Measurements from ENCODE around the gene TMEM205. TPM values are rescaled to one million over a fixed set of nuclear protein-coding genes. Genes with fewer than 3 reads are reported as not detected.

TMEM205 gene
- total RNA-seq (2014; rRNA removed), result 202 and 224 TPM in 2 replicates
- Bru-seq, nascent RNA, result percentile 92 among the genes with signal in this experiment
- BruChase-seq, experiment 1, labeled RNA remaining after a 6-hour chase, result percentile 97 among the genes with signal in this experiment
- BruChase-seq, experiment 2, labeled RNA remaining after a 2-hour chase, result percentile 96 among the genes with signal in this experiment
- long read RNA-seq, transcript TMEM205-201 (3 exons, 1,034 nt), result minor isoform, 15 of 189 reads
- long read RNA-seq, transcript TMEM205-216 (4 exons, 792 nt), result major isoform, 81 of 189 reads
- long read RNA-seq, transcript TMEM205-205 (4 exons, 677 nt), result minor isoform, 15 of 189 reads
- long read RNA-seq, transcript TMEM205-203 (2 exons, 1,147 nt), result minor isoform, 30 of 189 reads
- long read RNA-seq, partial matches to known transcripts, result 12 of 189 reads
- long read RNA-seq, other reads (novel, unspliced or antisense), result 13 of 189 reads

DNA sequence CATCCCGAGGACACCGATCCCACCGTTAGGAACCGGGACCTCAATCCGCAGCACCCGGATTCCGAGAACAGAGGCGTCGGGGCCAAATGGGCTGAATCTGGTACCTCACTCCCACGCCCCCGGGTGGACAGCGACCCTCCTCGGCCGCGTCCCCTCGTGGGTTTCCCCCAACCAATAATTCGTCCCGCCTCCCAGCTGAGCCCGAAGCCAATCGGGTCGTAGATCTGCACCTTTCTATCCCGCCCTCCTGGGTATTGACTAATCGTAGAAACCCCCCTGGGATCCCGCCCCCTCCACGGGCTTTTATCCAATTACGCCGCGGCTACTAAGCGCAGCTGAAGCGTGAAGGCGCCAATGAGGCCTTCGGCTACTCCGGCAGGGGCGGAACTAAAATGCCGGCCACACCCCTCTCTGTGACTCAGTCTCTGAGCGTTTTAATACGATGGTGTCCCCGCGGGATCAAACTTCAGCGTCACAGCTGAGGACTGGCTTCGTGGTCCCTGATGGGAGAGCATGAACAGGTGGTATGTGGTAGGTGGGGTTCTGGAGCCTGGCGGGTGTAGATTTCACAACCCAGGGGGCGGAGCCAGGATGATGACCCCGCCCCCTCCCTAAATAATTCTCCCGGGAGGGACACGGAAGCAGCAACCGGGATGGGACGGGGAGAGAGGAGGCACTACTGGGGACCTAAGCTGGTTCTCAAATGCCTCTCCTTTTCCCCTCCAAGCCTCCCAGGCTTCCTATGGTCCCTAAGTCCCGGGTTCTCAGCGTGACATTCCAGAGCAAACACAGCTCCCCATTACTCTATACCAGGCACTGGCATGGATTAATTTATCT lies at the start of gene TMEM205, which contains the start of gene CCDC159:
TMEM205 (minus strand) TSS at position 165 of the 837 bp plus-strand sequence. CDS start 649 bp downstream, outside the sequence.
CCDC159 (plus strand) TSS at position 416 of the 837 bp plus-strand sequence; CDS start at position 504, 88 bp downstream.
- Histone ChIP-seq H3K27ac (ENCODE audit: low read length) (peak within 1 kb of the TSS; percentile 72), H2AFZ (ENCODE audit: low read length) (peak within 1 kb of the TSS; percentile 86), H3K79me2 (ENCODE audit: low read length) (peaks cover 23% of the 10 kb centered on the region), H3K9ac (ENCODE audit: low read length) (peak within 1 kb of the TSS; percentile 87), H3K36me3 (ENCODE audit: low read depth, low read length) (peaks cover 5% of the 10 kb centered on the region), H3F3A (ENCODE audit: low read length, unreplicated experiment) (no peaks in the 10 kb centered on the region), H3K4me1 (ENCODE audit: insufficient read depth, low read length) (peaks cover 36% of the 10 kb centered on the region), H3K9me2 (replicated peaks; ENCODE audit: low read length) (no peaks in the 10 kb centered on the region), H3K4me2 (ENCODE audit: low read length) (peak within 1 kb of the TSS; percentile 84), H3K27me3 (ENCODE audit: low read length) (no peaks in the 10 kb centered on the region), H3K4me3 (ENCODE audit: low read length) (peak within 1 kb of the TSS; percentile 80), H3K9me3 (ENCODE audit: low read length) (no peaks in the 10 kb centered on the region), H4K20me1 (ENCODE audit: low read length) (no peaks in the 10 kb centered on the region)
- intact Hi-C loops (cut with micrococcal nuclease), result loop anchor here (1.0 to 2.0 kb wide), 4 partner anchors 9 to 54 kb away; partner anchors contain the start of genes PLPPR2 and SWSAP1
- ChIA-PET CTCF (interaction anchor here (0.9 to 1.9 kb wide), 3 partner anchors 31 to 52 kb away, joined by 3 to 9 read pairs (median 4); no protein-coding TSS in a partner anchor), POLR2A (ENCODE audit: unreplicated experiment) (interaction anchor here (0.5 to 1.2 kb wide), 8 partner anchors 17 to 885 kb away, joined by 3 to 6 read pairs (median 4); partner anchors contain the start of genes SWSAP1, ZNF136 and ZNF653)
- BruUV-seq (replicated peaks), result no TSS peak
- DNase-seq, result peak; percentile 100
- TF ChIP-seq EZH2 (IDR thresholded peaks at IDR 0.05; ENCODE audit: low read length, unreplicated experiment) (no peak), EZH2phosphoT487 (IDR thresholded peaks at IDR 0.05; ENCODE audit: borderline replicate concordance, low read length) (no peak)
- TF ChIP-seq, protein P1, sequence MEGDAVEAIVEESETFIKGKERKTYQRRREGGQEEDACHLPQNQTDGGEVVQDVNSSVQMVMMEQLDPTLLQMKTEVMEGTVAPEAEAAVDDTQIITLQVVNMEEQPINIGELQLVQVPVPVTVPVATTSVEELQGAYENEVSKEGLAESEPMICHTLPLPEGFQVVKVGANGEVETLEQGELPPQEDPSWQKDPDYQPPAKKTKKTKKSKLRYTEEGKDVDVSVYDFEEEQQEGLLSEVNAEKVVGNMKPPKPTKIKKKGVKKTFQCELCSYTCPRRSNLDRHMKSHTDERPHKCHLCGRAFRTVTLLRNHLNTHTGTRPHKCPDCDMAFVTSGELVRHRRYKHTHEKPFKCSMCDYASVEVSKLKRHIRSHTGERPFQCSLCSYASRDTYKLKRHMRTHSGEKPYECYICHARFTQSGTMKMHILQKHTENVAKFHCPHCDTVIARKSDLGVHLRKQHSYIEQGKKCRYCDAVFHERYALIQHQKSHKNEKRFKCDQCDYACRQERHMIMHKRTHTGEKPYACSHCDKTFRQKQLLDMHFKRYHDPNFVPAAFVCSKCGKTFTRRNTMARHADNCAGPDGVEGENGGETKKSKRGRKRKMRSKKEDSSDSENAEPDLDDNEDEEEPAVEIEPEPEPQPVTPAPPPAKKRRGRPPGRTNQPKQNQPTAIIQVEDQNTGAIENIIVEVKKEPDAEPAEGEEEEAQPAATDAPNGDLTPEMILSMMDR (conservative IDR thresholded peaks at IDR 0.05; ENCODE audit: low read depth, low read length), result 0 out of 2 replicates have a peak, but pooled peaks have one; percentile 24
- peak; percentile 82 for ATAC-seq

DNA sequence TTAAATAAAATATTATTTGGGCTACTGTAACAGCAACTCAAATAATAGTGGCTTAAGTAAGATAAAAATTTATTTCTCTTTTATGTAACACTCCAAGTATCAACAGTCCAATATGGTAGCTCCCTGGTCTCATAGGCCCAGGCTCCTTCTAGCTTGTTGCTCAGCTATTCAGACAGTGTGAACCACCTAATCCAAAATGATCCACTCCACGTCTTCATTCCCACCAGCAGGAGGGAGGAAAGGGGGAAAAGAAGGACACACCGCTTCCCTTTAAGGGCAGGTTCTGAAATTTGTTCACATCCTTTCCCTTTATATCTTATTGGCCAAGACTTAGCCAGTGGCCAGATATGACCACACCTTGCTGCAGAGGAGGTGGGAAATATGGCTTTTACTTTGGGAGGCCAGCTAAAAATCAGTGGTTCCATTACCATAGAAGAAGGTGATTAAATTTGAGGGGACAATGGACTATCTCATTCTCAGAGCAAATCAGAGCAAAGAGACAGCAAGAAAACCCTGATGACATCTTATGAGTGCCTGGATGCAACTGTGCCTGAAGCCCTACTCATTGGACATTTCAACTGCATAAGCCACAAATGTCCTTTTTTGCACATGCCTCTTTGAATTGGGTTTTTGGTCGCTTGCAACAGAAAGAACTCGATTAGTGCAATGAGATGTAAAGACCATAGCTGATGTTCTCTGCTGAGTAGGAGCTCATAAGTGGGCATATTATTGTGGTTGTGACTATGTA lies 45.0 kb upstream of the TMEM205 start:
- no peaks in the 10 kb centered on the region for H3K9me3 ChIP-seq (ENCODE audit: low read length)
- H3K4me1 ChIP-seq (ENCODE audit: insufficient read depth, low read length), result no peaks in the 10 kb centered on the region
- ChIA-PET CTCF (interaction anchor here (0.6 to 0.7 kb wide), 3 partner anchors 57 to 747 kb away, joined by 3 to 9 read pairs (median 3); partner anchors contain the start of gene ZNF700), POLR2A (ENCODE audit: unreplicated experiment) (no interaction called here)
- DNase-seq, result peak; percentile 39
- no peak overlapping the region for H3K27ac ChIP-seq (ENCODE audit: low read length)
- no peak for ATAC-seq
- H3K36me3 ChIP-seq (ENCODE audit: low read depth, low read length), result no peaks in the 10 kb centered on the region
- no peak overlapping the region for H3K4me2 ChIP-seq (ENCODE audit: low read length)
- no peaks in the 10 kb centered on the region for H3K79me2 ChIP-seq (ENCODE audit: low read length)
- no peak overlapping the region for H3K9ac ChIP-seq (ENCODE audit: low read length)
- no peak for TF ChIP-seq EZH2phosphoT487 (IDR thresholded peaks at IDR 0.05; ENCODE audit: borderline replicate concordance, low read length)
- TF ChIP-seq, protein P1 (conservative IDR thresholded peaks at IDR 0.05; ENCODE audit: low read depth, low read length), result no peak
- no peak for TF ChIP-seq EZH2 (IDR thresholded peaks at IDR 0.05; ENCODE audit: low read length, unreplicated experiment)
- H3K27me3 ChIP-seq (ENCODE audit: low read length), result no peaks in the 10 kb centered on the region
- H3K4me3 ChIP-seq (ENCODE audit: low read length), result no peak overlapping the region
- H4K20me1 ChIP-seq (ENCODE audit: low read length), result no peaks in the 10 kb centered on the region
- H2AFZ ChIP-seq (ENCODE audit: low read length), result no peak overlapping the region
- no TSS peak for BruUV-seq (replicated peaks)
- no peaks in the 10 kb centered on the region for H3K9me2 ChIP-seq (replicated peaks; ENCODE audit: low read length)
- intact Hi-C loops (cut with micrococcal nuclease), result no loop called here
- no peaks in the 10 kb centered on the region for H3F3A ChIP-seq (ENCODE audit: low read length, unreplicated experiment)
